HepG2 (cell line): ENCODE measurements around the gene NOSIP. TPM values are rescaled to one million over a fixed set of nuclear protein-coding genes. Genes with fewer than 3 reads are reported as not detected.

ENCODE experiments used
- ARID2 ChIP-seq: sonication (generic); formaldehyde crosslinking; IDR thresholded peaks from 2 replicates; pipeline ENCODE4 v1.8.1; 2022; ENCODE audit warnings: mild to moderate bottlenecking, missing genetic modification reagents, borderline replicate concordance
- ATF4 ChIP-seq, 2 experiments: fragments of 450-650 bp in 1 of 2; sonication (generic) in 1 of 2; formaldehyde crosslinking; IDR thresholded peaks; 2 replicates each; pipeline versions ENCODE4 v1.5.0 to v1.8.0; 2020 to 2022; ENCODE audit warnings: mild to moderate bottlenecking in 1 of 2, missing genetic modification reagents in 1 of 2
- CAMTA2 ChIP-seq: sonication (generic); formaldehyde crosslinking; IDR thresholded peaks from 2 replicates; pipeline ENCODE4 v1.4.0; 2020; ENCODE audit warnings: mild to moderate bottlenecking, missing genetic modification reagents, borderline replicate concordance
- DNMT3B ChIP-seq: conservative IDR thresholded peaks from 2 replicates; pipeline ENCODE4 v1.6.1; 2016; ENCODE audit warnings: missing biosample characterization, control low read depth
- DPF2 ChIP-seq: sonication (generic); formaldehyde crosslinking; IDR thresholded peaks from 2 replicates; pipeline ENCODE4 v1.4.0; 2020; ENCODE audit warnings: mild to moderate bottlenecking, low read depth, missing genetic modification reagents, borderline replicate concordance
- ETS1 ChIP-seq: sonication (generic); formaldehyde crosslinking; IDR thresholded peaks from 2 replicates; pipeline ENCODE4 v1.4.0; 2020; ENCODE audit warnings: missing genetic modification reagents
- FIP1L1 ChIP-seq: fragments of 200-400 bp; formaldehyde crosslinking; IDR thresholded peaks from 2 replicates; pipeline ENCODE4 v1.6.1; 2018; ENCODE audit warnings: low read depth, mild to moderate bottlenecking, low read length, moderate library complexity, borderline replicate concordance; ENCODE audit not compliant: insufficient read depth
- FOXK2 ChIP-seq: fragments of 450-650 bp; IDR thresholded peaks from 2 replicates; pipeline ENCODE4 v1.6.1; 2016
- GATAD2A ChIP-seq: IDR thresholded peaks from 2 replicates; pipeline ENCODE4 v1.6.1; 2016
- GTF2F1 ChIP-seq: fragments of 150-350 bp; IDR thresholded peaks from 2 replicates; pipeline ENCODE4 v1.6.1; 2014; ENCODE audit warnings: low read length
- JUNB ChIP-seq: sonication (generic); formaldehyde crosslinking; IDR thresholded peaks from 2 replicates; pipeline ENCODE4 v1.8.0; 2022; ENCODE audit warnings: missing genetic modification reagents, mild to moderate bottlenecking, borderline replicate concordance
- KDM2A ChIP-seq: sonication (generic); formaldehyde crosslinking; IDR thresholded peaks from 2 replicates; pipeline ENCODE4 v1.4.0; 2020; ENCODE audit warnings: low read depth, missing genetic modification reagents, borderline replicate concordance
- KMT2B ChIP-seq: IDR thresholded peaks from 2 replicates; pipeline ENCODE4 v1.6.1; 2016; ENCODE audit warnings: missing genetic modification reagents, missing compliant biosample characterization
- MAF1 ChIP-seq: sonication (generic); formaldehyde crosslinking; IDR thresholded peaks from 2 replicates; pipeline ENCODE4 v1.5.0; 2020; ENCODE audit warnings: missing genetic modification reagents, borderline replicate concordance
- NAIF1 ChIP-seq: sonication (generic); formaldehyde crosslinking; IDR thresholded peaks from 2 replicates; pipeline ENCODE4 v1.5.0; 2020; ENCODE audit warnings: mild to moderate bottlenecking, missing genetic modification reagents, borderline replicate concordance
- NFKBIZ ChIP-seq: IDR thresholded peaks from 2 replicates; pipeline ENCODE4 v1.6.1; 2018; ENCODE audit warnings: missing genetic modification reagents, missing compliant biosample characterization
- PRMT3 ChIP-seq: sonication (generic); formaldehyde crosslinking; IDR thresholded peaks from 2 replicates; pipeline ENCODE4 v1.8.1; 2022; ENCODE audit warnings: low read depth, mild to moderate bottlenecking, moderate library complexity, missing genetic modification reagents, borderline replicate concordance
- SP1 ChIP-seq, 2 experiments: fragments of 450-650 bp in 1 of 2; sonication (generic) in 1 of 2; formaldehyde crosslinking in 1 of 2; IDR thresholded peaks; 2 replicates each; pipeline versions ENCODE4 v1.4.0 to v1.6.1; 2016 to 2020; ENCODE audit warnings: missing genetic modification reagents in 1 of 2
- TCF12 ChIP-seq, 2 experiments: fragments of 450-650 bp in 1 of 2; sonication (generic) in 1 of 2; formaldehyde crosslinking in 1 of 2; IDR thresholded peaks; 2 replicates each; pipeline versions ENCODE4 v1.6.1 to v1.8.0; 2017 to 2022; ENCODE audit warnings: antibody characterized with exemption in 1 of 2, mild to moderate bottlenecking in 1 of 2, missing genetic modification reagents in 1 of 2, moderate library complexity in 1 of 2
- ZBTB39 ChIP-seq: sonication (generic); formaldehyde crosslinking; IDR thresholded peaks from 2 replicates; pipeline ENCODE4 v1.5.0; 2020; ENCODE audit warnings: missing genetic modification reagents
- ZNF235 ChIP-seq: sonication (generic); formaldehyde crosslinking; IDR thresholded peaks from 2 replicates; pipeline ENCODE4 v1.8.1; 2023; ENCODE audit warnings: mild to moderate bottlenecking, missing genetic modification reagents, borderline replicate concordance
- ZNF570 ChIP-seq: sonication (generic); formaldehyde crosslinking; IDR thresholded peaks from 2 replicates; pipeline ENCODE4 v1.4.0; 2020; ENCODE audit warnings: mild to moderate bottlenecking, missing genetic modification reagents, borderline replicate concordance
- ZNF713 ChIP-seq: sonication (generic); formaldehyde crosslinking; IDR thresholded peaks from 2 replicates; pipeline ENCODE4 v1.4.0; 2020; ENCODE audit warnings: mild to moderate bottlenecking, missing genetic modification reagents
- ZNF720 ChIP-seq: sonication (generic); formaldehyde crosslinking; IDR thresholded peaks from 2 replicates; pipeline ENCODE4 v1.4.0; 2020; ENCODE audit warnings: missing genetic modification reagents
- polyA plus RNA-seq, 8 experiments: library from polyadenylated mRNA; depleted of rRNA in 3 of 8; stranded (reverse) in 7 of 8; unstranded in 1 of 8; fragments of >200 nt; fragmentation: Illumina TruSeq in 4 of 8; extraction: Trizol in 4 of 8; gene quantifications; 2 replicates each; pipeline versions ENCODE4 v1.2.1 to v1.2.3, GENCODE V29; 2011 to 2016; ENCODE audit warnings: low read depth in 4 of 8, missing spikeins in 1 of 8, mixed read lengths in 1 of 8; ENCODE audit not compliant: insufficient read depth in 1 of 8
- total RNA-seq, 5 experiments: library from RNA; depleted of rRNA; stranded (reverse); fragments of >200 nt; fragmentation: Illumina TruSeq; extraction: Trizol; gene quantifications; 2 replicates each; pipeline ENCODE4 v1.2.3, GENCODE V29; 2016; ENCODE audit warnings: low read depth in 1 of 5
- TF ChIP-seq, protein P1 (sequence below): IDR thresholded peaks from 2 replicates; pipeline ENCODE4 v1.6.1; 2018; ENCODE audit warnings: missing genetic modification reagents

NOSIP gene
- total and polyA plus RNA-seq, 2 of the 13 experiments (the other 11 are each of a cell fraction or from before 2014, with no cell fraction given) = 54.3 to 78.0 TPM

- TF ChIP-seq KMT2B (CRISPR knock-in tag) (peak; percentile 89), FIP1L1 (no peak), NAIF1 (CRISPR knock-in tag) (0 out of 2 replicates have a peak, but pooled peaks have one; percentile 63), GATAD2A (peak; percentile 62), CAMTA2 (no peak), PRMT3 (CRISPR knock-in tag) (no peak), GTF2F1 (no peak), SP1 (IDR thresholded peaks at IDR 0.05) (no peak), SP1 (CRISPR knock-in tag; IDR thresholded peaks at IDR 0.05) (peak; percentile 95), ARID2 (CRISPR knock-in tag) (no peak), TCF12 (IDR thresholded peaks at IDR 0.05) (no peak), TCF12 (CRISPR knock-in tag; IDR thresholded peaks at IDR 0.05) (no peak), KDM2A (CRISPR knock-in tag) (peak; percentile 66), ZNF235 (no peak), DPF2 (CRISPR knock-in tag) (no peak), DNMT3B (CRISPR knock-in tag) (peak; percentile 90; the same call in 1 of the 2 replicates), JUNB (no peak), ZNF570 (CRISPR knock-in tag) (no peak), ZNF720 (CRISPR knock-in tag) (no peak), ETS1 (CRISPR knock-in tag) (no peak), ZBTB39 (CRISPR knock-in tag) (no peak), MAF1 (CRISPR knock-in tag) (peak; percentile 73; the same call in 1 of the 2 replicates), NFKBIZ (CRISPR knock-in tag) (0 out of 2 replicates have a peak, but pooled peaks have one; percentile 43), ZNF713 (no peak), FOXK2 (no peak), ATF4 (CRISPR knock-in tag; IDR thresholded peaks at IDR 0.05) (no peak)
- TF ChIP-seq, protein P1, sequence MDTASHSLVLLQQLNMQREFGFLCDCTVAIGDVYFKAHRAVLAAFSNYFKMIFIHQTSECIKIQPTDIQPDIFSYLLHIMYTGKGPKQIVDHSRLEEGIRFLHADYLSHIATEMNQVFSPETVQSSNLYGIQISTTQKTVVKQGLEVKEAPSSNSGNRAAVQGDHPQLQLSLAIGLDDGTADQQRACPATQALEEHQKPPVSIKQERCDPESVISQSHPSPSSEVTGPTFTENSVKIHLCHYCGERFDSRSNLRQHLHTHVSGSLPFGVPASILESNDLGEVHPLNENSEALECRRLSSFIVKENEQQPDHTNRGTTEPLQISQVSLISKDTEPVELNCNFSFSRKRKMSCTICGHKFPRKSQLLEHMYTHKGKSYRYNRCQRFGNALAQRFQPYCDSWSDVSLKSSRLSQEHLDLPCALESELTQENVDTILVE (CRISPR knock-in tag) = peak; percentile 93
These were observed at the start of gene NOSIP (continued) for GRCh38 chr19:49580264-49581006.
